Measurements from ENCODE around the gene C10orf88.

C10orf88 gene

GRCh38 chr10:122953902-122954730, at the start of gene C10orf88:
C10orf88 (minus strand) TSS chr10:122954227; CDS start chr10:122954178, 49 bp downstream.
- FAIRE-seq = peak; percentile 38

GRCh38 chr10:123001370-123001769, 47.3 kb upstream of the C10orf88 start:
- FAIRE-seq = no peak

- no peak for FAIRE-seq
Measured at GRCh38 chr10:123000155-123000554, 46.1 kb upstream of the C10orf88 start.

- no peak for FAIRE-seq
Measured at GRCh38 chr10:122999347-122999746, 45.3 kb upstream of the C10orf88 start.

- no peak for FAIRE-seq
Measured at GRCh38 chr10:122998934-122999333, 44.9 kb upstream of the C10orf88 start.

GRCh38 chr10:122998360-122998917, 44.4 kb upstream of the C10orf88 start:
- peak; percentile 73 for FAIRE-seq

- FAIRE-seq = no peak
Measured at GRCh38 chr10:122997864-122998263, 43.8 kb upstream of the C10orf88 start.

- FAIRE-seq = no peak
Measured at GRCh38 chr10:122995936-122996335, 41.9 kb upstream of the C10orf88 start.

GRCh38 chr10:122993797-122994336, 39.8 kb upstream of the C10orf88 start:
- FAIRE-seq = no peak

- peak; percentile 72 for FAIRE-seq
Measured at GRCh38 chr10:122992031-122992585, 38.1 kb upstream of the C10orf88 start.

GRCh38 chr10:122990278-122990677, 36.3 kb upstream of the C10orf88 start:
- FAIRE-seq = no peak

- no peak for FAIRE-seq
Measured at GRCh38 chr10:122988501-122988900, 34.5 kb upstream of the C10orf88 start.

- no peak for FAIRE-seq
Measured at GRCh38 chr10:122986335-122986734, 32.3 kb upstream of the C10orf88 start.

- FAIRE-seq = no peak
Measured at GRCh38 chr10:122984708-122985107, 30.7 kb upstream of the C10orf88 start.

GRCh38 chr10:122983898-122984297, 29.9 kb upstream of the C10orf88 start:
- FAIRE-seq = no peak

GRCh38 chr10:122981066-122981464, 27.0 kb upstream of the C10orf88 start:
- FAIRE-seq = no peak

- no peak for FAIRE-seq
Measured at GRCh38 chr10:122980209-122981065, 26.4 kb upstream of the C10orf88 start, which contains the start of gene PSTK. PSTK (plus strand) TSS chr10:122980401; CDS start chr10:122980480, 79 bp downstream.

GRCh38 chr10:122974543-122975064, 20.6 kb upstream of the C10orf88 start:
- FAIRE-seq = no peak

- no peak for FAIRE-seq
Measured at GRCh38 chr10:122974023-122974422, 20.0 kb upstream of the C10orf88 start.

- no peak for FAIRE-seq
Measured at GRCh38 chr10:122968698-122969097, 14.7 kb upstream of the C10orf88 start.

- no peak for FAIRE-seq
Measured at GRCh38 chr10:122966879-122967278, 12.9 kb upstream of the C10orf88 start.

- FAIRE-seq = no peak
Measured at GRCh38 chr10:122962405-122962804, 8.4 kb upstream of the C10orf88 start.
